Left ventricle myocardium inferior (tissue), 1 donor: ENCODE measurements around the gene STYXL2. TPM values are rescaled to one million over a fixed set of nuclear protein-coding genes. Genes with fewer than 3 reads are reported as not detected.

Experiments
- DNase-seq: peaks from one replicate; pipeline ENCODE4 v3.0.0-alpha.2; 2020
- H3K27ac ChIP-seq: fragments of 200-600 bp; replicated peaks from 2 replicates; pipeline ENCODE4 v1.8.0; 2021
- H3K27me3 ChIP-seq: fragments of 200-600 bp; 2 replicates; pipeline ENCODE4 v1.8.0; 2021; ENCODE audit warnings: low read depth
- H3K36me3 ChIP-seq: fragments of 200-600 bp; 2 replicates; pipeline ENCODE4 v1.8.0; 2021
- H3K4me1 ChIP-seq: fragments of 200-600 bp; 2 replicates; pipeline ENCODE4 v1.8.0; 2021
- H3K4me3 ChIP-seq: fragments of 200-600 bp; 2 replicates; pipeline ENCODE4 v1.8.0; 2021; ENCODE audit warnings: mild to moderate bottlenecking, moderate library complexity
- H3K9me3 ChIP-seq: fragments of 200-600 bp; replicated peaks from 2 replicates; pipeline ENCODE4 v1.8.0; 2021
- CTCF ChIP-seq: fragments of 200-600 bp; IDR thresholded peaks from 2 replicates; pipeline ENCODE4 v1.8.0; 2021; ENCODE audit warnings: antibody characterized with exemption, mild to moderate bottlenecking, borderline replicate concordance
- intact Hi-C: fragments of 100-400 bp; cut with micrococcal nuclease; formaldehyde crosslinking; loops from one replicate; pipeline ENCODE4 v1.11.0; 2022
- total RNA-seq: library from RNA; stranded (reverse); fragmentation: NEBNext Ultra II Directional; extraction: Animal tissue kit (Norgen Biotek cat#: 25700); gene quantifications from one replicate; pipeline ENCODE4 v1.2.1, GENCODE V29; 2021
- donor health status: DM: no; HTN: yes; CAD: no; lungs with severe emphysema.

STYXL2 gene
- total RNA-seq, 1 donor from 2014 or later, result 177 TPM

DNA sequence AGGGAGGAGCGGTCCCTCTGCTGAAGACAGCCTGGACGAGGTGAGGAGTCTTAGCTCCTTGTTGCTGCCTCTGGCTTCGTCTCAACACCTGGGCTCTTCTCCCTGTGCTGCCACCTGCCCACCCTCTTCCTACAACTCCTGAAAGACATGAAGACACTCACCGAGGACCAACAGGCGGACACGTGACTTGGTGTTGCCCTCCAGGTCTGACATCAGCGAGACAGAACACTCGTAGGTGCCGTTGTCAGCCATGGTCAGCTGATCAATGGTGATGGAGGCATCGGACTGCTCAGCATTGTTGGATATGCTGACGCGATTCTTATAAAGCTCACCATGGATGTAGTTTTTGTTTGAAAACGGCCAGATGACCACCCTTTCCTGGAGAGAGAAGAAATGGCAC, 25.1 kb upstream of the STYXL2 start:
- Histone ChIP-seq H3K27me3 (peaks cover 7% of the 10 kb centered on the region), H3K27ac (no peak overlapping the region), H3K4me3 (no peak overlapping the region), H3K9me3 (no peaks in the 10 kb centered on the region), H3K36me3 (no peaks in the 10 kb centered on the region), H3K4me1 (peaks cover 4% of the 10 kb centered on the region)
- no peak for TF ChIP-seq CTCF
- intact Hi-C loops, result loop anchor here (5.0 kb wide), 2 partner anchors 374 to 469 kb away; no protein-coding TSS in a partner anchor
- DNase-seq, result no peak

GRCh38 chr1:167071286-167071685, 22.6 kb upstream of the STYXL2 start:
- Histone ChIP-seq H3K27ac (no peak overlapping the region), H3K4me3 (no peak overlapping the region), H3K9me3 (no peaks in the 10 kb centered on the region), H3K36me3 (no peaks in the 10 kb centered on the region), H3K4me1 (peaks cover 4% of the 10 kb centered on the region), H3K27me3 (peaks cover 2% of the 10 kb centered on the region)
- TF ChIP-seq CTCF, result no peak
- no peak for DNase-seq
- intact Hi-C loops, result no loop called here

DNA sequence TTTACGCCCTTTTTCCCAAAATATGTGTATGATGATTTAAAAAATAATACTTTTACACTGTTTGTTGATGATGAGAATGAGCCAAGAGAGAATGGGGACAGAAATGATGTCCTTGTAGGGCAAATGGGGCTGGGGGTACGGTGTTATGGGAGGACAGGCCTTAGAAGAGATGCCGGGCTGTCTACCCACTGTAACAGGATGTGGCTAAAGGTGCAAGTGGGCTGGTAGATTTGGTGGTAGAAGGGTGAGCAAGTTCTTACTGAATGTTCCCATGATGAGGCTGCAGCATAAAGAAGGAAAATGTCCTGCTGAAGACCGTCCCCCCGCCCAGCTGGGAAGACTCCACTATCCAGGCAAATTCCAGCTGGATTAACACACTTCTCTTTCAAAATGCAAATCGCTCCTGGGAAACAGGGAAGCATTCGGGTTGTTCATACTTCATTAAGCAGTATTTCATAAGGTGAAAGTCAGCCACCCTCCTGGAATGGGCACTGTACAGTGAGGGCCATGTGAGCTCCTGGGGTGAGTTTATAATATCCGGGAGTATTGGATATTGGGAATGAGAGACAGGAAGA, 17.7 kb upstream of the STYXL2 start:
- Histone ChIP-seq H3K4me1 (peaks cover 12% of the 10 kb centered on the region), H3K36me3 (no peaks in the 10 kb centered on the region), H3K4me3 (no peak overlapping the region), H3K27me3 (peaks cover 11% of the 10 kb centered on the region), H3K27ac (no peak overlapping the region), H3K9me3 (no peaks in the 10 kb centered on the region)
- no peak for TF ChIP-seq CTCF
- DNase-seq, result no peak
- intact Hi-C loops, result no loop called here

GRCh38 chr1:167077128-167077867, 16.6 kb upstream of the STYXL2 start:
- Histone ChIP-seq H3K36me3 (no peaks in the 10 kb centered on the region), H3K9me3 (no peaks in the 10 kb centered on the region), H3K4me1 (peaks cover 12% of the 10 kb centered on the region), H3K27ac (no peak overlapping the region), H3K4me3 (no peak overlapping the region), H3K27me3 (peaks cover 19% of the 10 kb centered on the region)
- no peak for DNase-seq
- TF ChIP-seq CTCF, result no peak
- intact Hi-C loops, result no loop called here

DNA sequence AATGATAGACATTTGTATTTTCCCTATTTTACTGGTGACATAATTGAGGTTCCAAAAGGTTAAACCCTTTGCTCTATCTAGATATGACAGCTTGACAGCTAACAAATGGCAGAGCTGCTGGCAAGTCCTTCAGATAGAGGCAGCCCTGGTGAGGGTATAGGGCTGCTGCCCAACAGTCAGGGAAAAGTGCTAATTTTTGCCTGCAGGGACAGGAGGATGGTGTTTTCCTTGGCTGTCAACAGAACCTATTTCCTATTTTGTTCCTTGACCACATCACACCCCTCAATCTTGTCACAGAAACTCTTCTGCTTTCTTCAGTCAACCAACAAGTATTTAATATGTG, 16.0 kb upstream of the STYXL2 start:
- Histone ChIP-seq H3K27me3 (peaks cover 19% of the 10 kb centered on the region), H3K4me1 (peaks cover 18% of the 10 kb centered on the region), H3K4me3 (no peak overlapping the region), H3K36me3 (no peaks in the 10 kb centered on the region), H3K27ac (no peak overlapping the region), H3K9me3 (no peaks in the 10 kb centered on the region)
- no peak for TF ChIP-seq CTCF
- no peak for DNase-seq
- intact Hi-C loops, result no loop called here
